Stimulated activated CD4-positive, alpha-beta T cell treated with anti-CD3 and anti-CD28 coated beads, Interleukin-4, amount 100 ng/mL, for 4 hours (primary cell): ENCODE measurements around the gene B3GNT9.
"Not testable (repeated sequence)": the region's sequence is repeated elsewhere in the genome, so short reads cannot be mapped to it uniquely, and the experiment has no call there.

Source experiments
- DNase-seq, 2 experiments: peaks; one replicate each; pipeline ENCODE4 v3.0.0-alpha.2; 2020

B3GNT9 gene

GRCh38 chr16:67149276-67150046, 1.3 kb downstream of the B3GNT9 start:
- DNase-seq, result no peak

GRCh38 chr16:67148656-67149275, 2.0 kb downstream of the B3GNT9 start:
- DNase-seq, result no peak

GRCh38 chr16:67148221-67148620, 2.6 kb downstream of the B3GNT9 start:
- DNase-seq, result no peak

GRCh38 chr16:67147437-67148140, 3.2 kb downstream of the B3GNT9 start:
- DNase-seq, result no peak

GRCh38 chr16:67146523-67147357, 4.1 kb downstream of the B3GNT9 start:
- DNase-seq, result no peak

- DNase-seq, result no peak
Observed at GRCh38 chr16:67145746-67146145, 5.1 kb downstream of the B3GNT9 start.

GRCh38 chr16:67144943-67145342, 5.9 kb downstream of the B3GNT9 start:
- no peak for DNase-seq

GRCh38 chr16:67142342-67142741, 8.5 kb downstream of the B3GNT9 start:
- DNase-seq, result no peak

- no peak for DNase-seq
Observed at GRCh38 chr16:67141391-67141790, 9.4 kb downstream of the B3GNT9 start.

GRCh38 chr16:67137605-67138004, 13.2 kb downstream of the B3GNT9 start:
- no peak for DNase-seq

GRCh38 chr16:67129422-67129821, 21.4 kb downstream of the B3GNT9 start:
- no peak for DNase-seq

- DNase-seq, result no peak
Observed at GRCh38 chr16:67128887-67129286, 21.9 kb downstream of the B3GNT9 start.

GRCh38 chr16:67128417-67128816, 22.4 kb downstream of the B3GNT9 start:
- no peak for DNase-seq

GRCh38 chr16:67122799-67123198, 28.0 kb downstream of the B3GNT9 start:
- not testable (repeated sequence) for DNase-seq

GRCh38 chr16:67120025-67120424, 30.8 kb downstream of the B3GNT9 start:
- DNase-seq, result no peak

- no peak for DNase-seq
Observed at GRCh38 chr16:67117716-67118115, 33.1 kb downstream of the B3GNT9 start.

- DNase-seq, result no peak
Observed at GRCh38 chr16:67116388-67117311, 34.1 kb downstream of the B3GNT9 start.

GRCh38 chr16:67115639-67116038, 35.2 kb downstream of the B3GNT9 start:
- DNase-seq, result no peak

- DNase-seq, result no peak
Observed at GRCh38 chr16:67114793-67115192, 36.0 kb downstream of the B3GNT9 start.

- no peak for DNase-seq
Observed at GRCh38 chr16:67112591-67113399, 38.0 kb downstream of the B3GNT9 start.

- DNase-seq, result no peak
Observed at GRCh38 chr16:67111951-67112444, 38.8 kb downstream of the B3GNT9 start.
